ENCODE results near the gene ASXL3.
A peak's percentile ranks its signal among the peaks of the same experiment; 100 is the strongest.

ASXL3 gene

GRCh38 chr18:33577685-33578517 lies at the start of gene ASXL3:
TSS of gene ASXL3 (plus strand) at chr18:33578219. CDS start at chr18:33578632, 413 bp downstream.
- no peak for DNase-seq

- DNase-seq, result no peak
These were observed 45.0 kb upstream of the ASXL3 start for GRCh38 chr18:33532978-33533377.

GRCh38 chr18:33536904-33537303 lies 41.1 kb upstream of the ASXL3 start:
- DNase-seq, result no peak

- DNase-seq, result no peak
These were observed 39.5 kb upstream of the ASXL3 start for GRCh38 chr18:33538418-33539042.

GRCh38 chr18:33540392-33540791 lies 37.6 kb upstream of the ASXL3 start:
- no peak for DNase-seq

- no peak for DNase-seq
These were observed 36.7 kb upstream of the ASXL3 start for GRCh38 chr18:33541316-33541715.

GRCh38 chr18:33556846-33557245 lies 21.2 kb upstream of the ASXL3 start:
- no peak for DNase-seq

- DNase-seq, result no peak
These were observed 20.3 kb upstream of the ASXL3 start for GRCh38 chr18:33557706-33558105.

GRCh38 chr18:33558529-33558928 lies 19.5 kb upstream of the ASXL3 start:
- no peak for DNase-seq

- peak; percentile 45 for DNase-seq
These were observed 17.2 kb upstream of the ASXL3 start for GRCh38 chr18:33560686-33561370.

GRCh38 chr18:33562741-33563140 lies 15.3 kb upstream of the ASXL3 start:
- DNase-seq, result no peak

- no peak for DNase-seq
These were observed 10.3 kb upstream of the ASXL3 start for GRCh38 chr18:33567705-33568104.

- DNase-seq, result no peak
These were observed 5.8 kb upstream of the ASXL3 start for GRCh38 chr18:33571998-33572787.

GRCh38 chr18:33573193-33573592 lies 4.8 kb upstream of the ASXL3 start:
- DNase-seq, result no peak

- DNase-seq, result no peak
These were observed 2.6 kb upstream of the ASXL3 start for GRCh38 chr18:33575451-33575850.

GRCh38 chr18:33576999-33577646 lies 896 bp upstream of the ASXL3 start:
- no peak for DNase-seq

- DNase-seq, result no peak
These were observed 714 bp downstream of the ASXL3 start for GRCh38 chr18:33578518-33579348.

- no peak for DNase-seq
These were observed 1.6 kb downstream of the ASXL3 start for GRCh38 chr18:33579349-33580215.

GRCh38 chr18:33580546-33580945 lies 2.5 kb downstream of the ASXL3 start:
- DNase-seq, result no peak

- DNase-seq, result no peak
These were observed 3.8 kb downstream of the ASXL3 start for GRCh38 chr18:33581856-33582255.

GRCh38 chr18:33583901-33584300 lies 5.9 kb downstream of the ASXL3 start:
- no peak for DNase-seq
